H1 (cell line): Measurements from ENCODE around the gene BHLHE23. TPM values are rescaled to one million over a fixed set of nuclear protein-coding genes. Genes with fewer than 3 reads are reported as not detected.

ENCODE experiments used
- CTCF ChIA-PET: fragments of 300-600 bp; sonication (Branson Sonifier 250); formaldehyde crosslinking; loops from one replicate; lab custom pipeline; 2021; ENCODE audit not compliant: partially characterized antibody; lab: Charles Lee
- POLR2A ChIA-PET: fragments of 300-600 bp; sonication (Branson Sonifier 250); formaldehyde crosslinking; loops from one replicate; lab custom pipeline; 2021; ENCODE audit warnings: inconsistent platforms; ENCODE audit not compliant: partially characterized antibody; lab: Charles Lee
- DNase-seq, 2 experiments: peaks; one replicate each; pipeline versions ENCODE4 v3.0.0 to v3.0.0-alpha.2; 2010 to 2022; ENCODE audit warnings: low spot score in 2 of 2, low read depth in 1 of 2, mixed read lengths in 1 of 2
- FAIRE-seq: peaks from 2 replicates; lab custom pipeline; 2011; peaks lifted over from hg19 to GRCh38; lab: Jason Lieb, UNC
- H2AFZ ChIP-seq: 2 replicates; pipeline ENCODE4 v1.8.1; 2012; ENCODE audit warnings: low read length, inconsistent platforms
- H2AK5ac ChIP-seq: 2 replicates; pipeline ENCODE4 v1.6.1; 2013; ENCODE audit warnings: low read depth, low read length
- H2BK120ac ChIP-seq: replicated peaks from 2 replicates; pipeline ENCODE3; 2013; ENCODE audit warnings: low read depth, low read length, inconsistent platforms
- H2BK12ac ChIP-seq: 2 replicates; pipeline ENCODE4 v1.6.1; 2013; ENCODE audit warnings: low read depth, low read length
- H2BK15ac ChIP-seq: 2 replicates; pipeline ENCODE4 v1.6.1; 2013; ENCODE audit warnings: low read length
- H2BK20ac ChIP-seq: 2 replicates; pipeline ENCODE4 v1.6.1; 2013; ENCODE audit warnings: low read length
- H2BK5ac ChIP-seq: 2 replicates; pipeline ENCODE4 v1.6.1; 2013; ENCODE audit warnings: low read depth, low read length
- H3K14ac ChIP-seq: 2 replicates; pipeline ENCODE4 v1.6.1; 2013; ENCODE audit warnings: inconsistent platforms; ENCODE audit not compliant: insufficient read length
- H3K18ac ChIP-seq: 2 replicates; pipeline ENCODE4 v1.6.1; 2013; ENCODE audit warnings: low read length; ENCODE audit errors: extremely low read depth
- H3K23ac ChIP-seq: 2 replicates; pipeline ENCODE4 v1.6.1; 2013; ENCODE audit warnings: inconsistent platforms; ENCODE audit not compliant: insufficient read length
- H3K23me2 ChIP-seq: 2 replicates; pipeline ENCODE4 v1.6.1; 2013; ENCODE audit warnings: low read depth, low read length
- H3K27ac ChIP-seq: 2 replicates; pipeline ENCODE4 v1.6.1; 2011; ENCODE audit warnings: low read depth, low read length, inconsistent platforms
- H3K27me3 ChIP-seq, 4 experiments: replicated peaks in 1 of 4; 1 replicate in 1 of 4; 2 replicates in 3 of 4; pipeline versions ENCODE4 v1.6.1 to v1.8.1; 2011 to 2013; ENCODE audit warnings: low read length in 3 of 4, mild to moderate bottlenecking in 3 of 4, inconsistent platforms in 2 of 4, mixed read lengths in 2 of 4, moderate library complexity in 1 of 4; ENCODE audit not compliant: control insufficient read depth in 3 of 4, insufficient read depth in 3 of 4; ENCODE audit errors: extremely low read depth in 1 of 4
- H3K36me3 ChIP-seq, 4 experiments: 2 replicates each; pipeline versions ENCODE4 v1.6.1 to v1.8.1; 2011 to 2013; ENCODE audit warnings: mild to moderate bottlenecking in 4 of 4, low read length in 3 of 4, moderate library complexity in 2 of 4, control low read depth in 1 of 4, inconsistent platforms in 1 of 4; ENCODE audit not compliant: insufficient read depth in 4 of 4, control insufficient read depth in 2 of 4
- H3K4ac ChIP-seq: replicated peaks from 2 replicates; pipeline ENCODE3; 2013; ENCODE audit warnings: low read length, low read depth, mixed read lengths, inconsistent platforms; ENCODE audit not compliant: insufficient read length
- H3K4me1 ChIP-seq, 4 experiments: replicated peaks in 1 of 4; 1 replicate in 1 of 4; 2 replicates in 3 of 4; pipeline versions ENCODE4 v1.6.1 to v1.8.1; 2011 to 2013; ENCODE audit warnings: low read length in 3 of 4, inconsistent platforms in 2 of 4, mixed read lengths in 1 of 4; ENCODE audit not compliant: insufficient read depth in 4 of 4, control insufficient read depth in 3 of 4
- H3K4me2 ChIP-seq, 2 experiments: 2 replicates each; pipeline versions ENCODE4 v1.6.1 to v1.8.1; 2011 to 2013; ENCODE audit warnings: low read depth in 2 of 2, low read length in 2 of 2, control low read depth in 1 of 2, inconsistent platforms in 1 of 2, mild to moderate bottlenecking in 1 of 2; ENCODE audit not compliant: insufficient read depth in 1 of 2
- H3K4me3 ChIP-seq, 4 experiments: fragments of 200-600, 300-600 bp in 1 of 4; sonication (generic), shearing (Covaris generic), sonication (Bioruptor Twin) in 1 of 4; 2 replicates each; pipeline versions ENCODE4 v1.5.1 to v1.8.1; 2011 to 2016; ENCODE audit warnings: low read length in 4 of 4, low read depth in 3 of 4, control low read depth in 2 of 4, inconsistent platforms in 2 of 4, mild to moderate bottlenecking in 2 of 4, mixed read lengths in 1 of 4, moderate library complexity in 1 of 4; ENCODE audit not compliant: insufficient read depth in 2 of 4; ENCODE audit errors: extremely low read depth in 1 of 4
- H3K56ac ChIP-seq: replicated peaks from 2 replicates; pipeline ENCODE3; 2013; ENCODE audit warnings: low read depth, mild to moderate bottlenecking, mixed read lengths, low read length, inconsistent platforms; ENCODE audit not compliant: insufficient read length
- H3K79me1 ChIP-seq: 2 replicates; pipeline ENCODE4 v1.6.1; 2013; ENCODE audit warnings: low read depth, low read length, control low read depth
- H3K79me2 ChIP-seq, 2 experiments: 2 replicates each; pipeline versions ENCODE4 v1.6.1 to v1.8.1; 2012 to 2013; ENCODE audit warnings: low read length in 2 of 2, mild to moderate bottlenecking in 2 of 2, inconsistent platforms in 1 of 2; ENCODE audit not compliant: insufficient read depth in 2 of 2, control insufficient read depth in 1 of 2
- H3K9ac ChIP-seq, 4 experiments: replicated peaks in 1 of 4; 1 replicate in 1 of 4; 2 replicates in 3 of 4; pipeline versions ENCODE4 v1.6.1 to v1.8.1; 2011 to 2013; ENCODE audit warnings: low read depth in 3 of 4, low read length in 3 of 4, control low read depth in 2 of 4, mild to moderate bottlenecking in 2 of 4, moderate library complexity in 2 of 4, inconsistent platforms in 1 of 4; ENCODE audit errors: extremely low read depth in 1 of 4
- H3K9me3 ChIP-seq, 2 experiments: 2 replicates each; pipeline versions ENCODE4 v1.6.1 to v1.8.1; 2012 to 2013; ENCODE audit warnings: mild to moderate bottlenecking in 2 of 2, moderate library complexity in 2 of 2, control low read depth in 1 of 2, inconsistent platforms in 1 of 2, low read depth in 1 of 2, low read length in 1 of 2, mixed read lengths in 1 of 2; ENCODE audit not compliant: insufficient read depth in 2 of 2
- H4K20me1 ChIP-seq, 2 experiments: replicated peaks in 1 of 2; 2 replicates each; pipeline versions ENCODE3 to v1.8.1; 2011 to 2013; ENCODE audit warnings: inconsistent platforms in 2 of 2, low read length in 2 of 2, mild to moderate bottlenecking in 1 of 2; ENCODE audit not compliant: insufficient read depth in 2 of 2, control insufficient read depth in 1 of 2
- H4K5ac ChIP-seq: 2 replicates; pipeline ENCODE4 v1.6.1; 2013; ENCODE audit warnings: low read length, low read depth, mixed read lengths, inconsistent platforms; ENCODE audit not compliant: insufficient read length
- H4K8ac ChIP-seq: 2 replicates; pipeline ENCODE4 v1.8.0; 2013; ENCODE audit warnings: mild to moderate bottlenecking, moderate library complexity, low read length, inconsistent platforms; ENCODE audit not compliant: insufficient read depth; ENCODE audit errors: extremely low read depth
- H4K91ac ChIP-seq: replicated peaks from 2 replicates; pipeline ENCODE3; 2013; ENCODE audit warnings: low read length, mixed read lengths, inconsistent platforms; ENCODE audit not compliant: insufficient read length
- CEBPB ChIP-seq: IDR thresholded peaks from 2 replicates; pipeline ENCODE4 v1.6.1; 2012; ENCODE audit warnings: low read depth, low read length
- CTBP2 ChIP-seq: IDR thresholded peaks from 2 replicates; pipeline ENCODE4 v1.7.0; 2011; ENCODE audit warnings: borderline replicate concordance, mild to moderate bottlenecking, moderate library complexity, mixed read lengths, low read length; ENCODE audit not compliant: insufficient read depth, insufficient read length
- E2F6 ChIP-seq: IDR thresholded peaks from 2 replicates; pipeline ENCODE4 v1.6.1; 2012; ENCODE audit warnings: inconsistent platforms
- EZH2 ChIP-seq: fragments of 200-600 bp; sonication (generic); IDR thresholded peaks from 2 replicates; pipeline ENCODE4 v1.7.1; 2012; ENCODE audit warnings: low read depth, mild to moderate bottlenecking, moderate library complexity, low read length, inconsistent platforms; ENCODE audit not compliant: severe bottlenecking
- MAX ChIP-seq: IDR thresholded peaks from 2 replicates; pipeline ENCODE4 v1.6.1; 2012; ENCODE audit warnings: inconsistent platforms
- SIN3A ChIP-seq, 2 experiments: IDR thresholded peaks in 1 of 2; conservative IDR thresholded peaks in 1 of 2; 2 replicates each; pipeline ENCODE4 v1.6.1; 2011 to 2012; ENCODE audit warnings: low read length in 2 of 2, improper control_type of control experiment in 1 of 2, low read depth in 1 of 2, mild to moderate bottlenecking in 1 of 2
- SIX5 ChIP-seq: IDR thresholded peaks from 2 replicates; pipeline ENCODE4 v1.6.1; 2011; ENCODE audit warnings: mild to moderate bottlenecking, low read depth, low read length
- SUZ12 ChIP-seq: fragments of 200-600 bp; sonication (generic); IDR thresholded peaks from 2 replicates; pipeline ENCODE4 v1.6.1; 2012; ENCODE audit warnings: mild to moderate bottlenecking, inconsistent platforms, low read length, moderate library complexity, mixed read lengths
- USF2 ChIP-seq: IDR thresholded peaks from 2 replicates; pipeline ENCODE4 v1.6.1; 2011; ENCODE audit warnings: low read length, improper control_type of control experiment
- YY1 ChIP-seq: IDR thresholded peaks from 2 replicates; pipeline ENCODE4 v1.6.1; 2011; ENCODE audit warnings: low read depth, mild to moderate bottlenecking, low read length
- WGBS, 2 experiments: shearing (Covaris generic) in 1 of 2; methylation state at CpG; one replicate each; pipeline versions ENCODE4 v1.1.6 to v1.1.7; 2013 to 2015; ENCODE audit warnings: low lambda C conversion rate in 2 of 2, mixed read lengths in 2 of 2, inconsistent platforms in 1 of 2, low coverage in 1 of 2, missing lambda C conversion rate in 1 of 2; ENCODE audit not compliant: insufficient replicate concordance in 2 of 2, insufficient coverage in 1 of 2, insufficient read length in 1 of 2; ENCODE audit errors: extremely low coverage in 1 of 2, missing lambda C conversion rate in 1 of 2; 5-methylcytosine and 5-hydroxymethylcytosine counted together
- polyA plus RNA-seq, 7 experiments: library from polyadenylated mRNA; depleted of rRNA in 3 of 7; stranded (reverse) in 5 of 7; unstranded in 2 of 7; fragments of >200 nt in 5 of 7; fragments of 200-250 nt in 2 of 7; gene quantifications; 1 replicate in 5 of 7; 2 replicates in 1 of 7; 4 replicates in 1 of 7; pipeline versions ENCODE4 v1.2.1 to v1.2.3, GENCODE V29; 2011 to 2013; ENCODE audit warnings: missing spikeins in 2 of 7, mixed read lengths in 2 of 7
- total RNA-seq: library from RNA; stranded (reverse); fragmentation: NEBNext Ultra II Directional; extraction: Animal tissue kit (Norgen Biotek cat#: 25700); gene quantifications from 2 replicates; pipeline ENCODE4 v1.2.1, GENCODE V29; 2021

Gene BHLHE23
- total and polyA plus RNA-seq, 2 of the 8 experiments (the other 6 are each of a cell fraction or from before 2014, with no cell fraction given): 0.47 TPM; not detected in 1

- POLR2A ChIA-PET: no interaction called here
- WGBS, 2 experiments: 81% methylated on average over 13 of the region's 13 CpGs; no CpG with 5 or more reads in 1 of the 2 experiments
- H4K5ac ChIP-seq: no peak overlapping the region
- no peak for TF ChIP-seq CTBP2
- TF ChIP-seq SUZ12: no peak
- no peak for TF ChIP-seq MAX
- no peak for TF ChIP-seq YY1
- no peak for TF ChIP-seq EZH2
- TF ChIP-seq USF2: no peak
- no peak for TF ChIP-seq E2F6
- TF ChIP-seq CEBPB: no peak
- TF ChIP-seq SIX5: no peak
- TF ChIP-seq SIN3A (conservative IDR thresholded peaks at IDR 0.05 in 1 of 2, IDR thresholded peaks at IDR 0.05 in 1 of 2; ENCODE audit: low read depth in 1 of 2, low read length in 2 of 2): no peak
Measured at GRCh38 chr20:63026582-63027165, 19.9 kb upstream of the BHLHE23 start.

More at GRCh38 chr20:63026582-63027165, 19.9 kb upstream of the BHLHE23 start:
- H2AFZ ChIP-seq: no peak overlapping the region
- FAIRE-seq: no peak
- H3K4ac ChIP-seq: no peak overlapping the region
- no peak for DNase-seq
- no peaks in the 10 kb centered on the region for H3K36me3 ChIP-seq
- no peaks in the 10 kb centered on the region; the same call in 1 of the 2 replicates for H3K23me2 ChIP-seq
- peak overlapping the region; percentile 90; the same call in 1 of the 2 replicates for H2BK20ac ChIP-seq
- no peak overlapping the region for H3K4me2 ChIP-seq
- peak overlapping the region; percentile 86; the same call in 1 of the 2 replicates for H2AK5ac ChIP-seq
- no peak overlapping the region for H3K18ac ChIP-seq
- no peak overlapping the region for H3K23ac ChIP-seq
- no peak overlapping the region for H2BK120ac ChIP-seq
- H3K9me3 ChIP-seq: no peaks in the 10 kb centered on the region
- no peaks in the 10 kb centered on the region for H3K79me1 ChIP-seq
- no peak overlapping the region for H4K8ac ChIP-seq
- no peaks in the 10 kb centered on the region for H3K79me2 ChIP-seq
- no peak overlapping the region for H3K9ac ChIP-seq
- no peaks in the 10 kb centered on the region for H4K20me1 ChIP-seq
- peaks cover 0 to 5% (median 2%) of the 10 kb centered on the region in 4 experiments; a peak in 3 of 7 replicates for H3K27me3 ChIP-seq
- H2BK12ac ChIP-seq: peak overlapping the region; percentile 97
- CTCF ChIA-PET: interaction anchor here (0.9 to 2.1 kb wide), 5 partner anchors 18 to 241 kb away, joined by 3 to 8 read pairs (median 3); no protein-coding TSS in a partner anchor
- H3K4me1 ChIP-seq: peaks cover 0 to 18% (median 11%) of the 10 kb centered on the region in 4 experiments; a peak in 5 of 7 replicates
- H3K56ac ChIP-seq: no peak overlapping the region
- H3K27ac ChIP-seq: no peak overlapping the region
- peak overlapping the region; percentile 92; the same call in 1 of the 2 replicates for H2BK15ac ChIP-seq
- H2BK5ac ChIP-seq: peak overlapping the region; percentile 35; the same call in 1 of the 2 replicates
- H4K91ac ChIP-seq: no peak overlapping the region
- no peak overlapping the region for H3K14ac ChIP-seq
- no peak overlapping the region for H3K4me3 ChIP-seq
